HEK293 (cell line): ENCODE measurements around the gene MBD6.

Experiments used
- ATF2 ChIP-seq: fragments of 450-650 bp; formaldehyde crosslinking; IDR thresholded peaks from 2 replicates; pipeline ENCODE4 v1.5.1; 2016; ENCODE audit warnings: missing biosample characterization, missing genetic modification characterization, low read depth
- FEZF1 ChIP-seq: fragments of 450-650 bp; formaldehyde crosslinking; IDR thresholded peaks from 2 replicates; pipeline ENCODE4 v1.5.1; 2016; ENCODE audit warnings: missing biosample characterization, missing genetic modification characterization
- GFI1B ChIP-seq: fragments of 450-650 bp; formaldehyde crosslinking; IDR thresholded peaks from 2 replicates; pipeline ENCODE4 v1.5.1; 2016; ENCODE audit warnings: missing biosample characterization, missing genetic modification characterization
- GLI4 ChIP-seq: fragments of 450-650 bp; formaldehyde crosslinking; IDR thresholded peaks from 2 replicates; pipeline ENCODE4 v1.5.1; 2016; ENCODE audit warnings: missing biosample characterization, missing genetic modification characterization
- GLIS1 ChIP-seq: fragments of 450-650 bp; formaldehyde crosslinking; IDR thresholded peaks from 2 replicates; pipeline ENCODE4 v1.5.1; 2016; ENCODE audit warnings: missing biosample characterization, missing genetic modification characterization
- KLF8 ChIP-seq: fragments of 450-650 bp; formaldehyde crosslinking; IDR thresholded peaks from 2 replicates; pipeline ENCODE4 v1.5.1; 2016; ENCODE audit warnings: missing biosample characterization, missing genetic modification characterization
- PRDM2 ChIP-seq: fragments of 450-650 bp; formaldehyde crosslinking; IDR thresholded peaks from 2 replicates; pipeline ENCODE4 v1.5.1; 2016; ENCODE audit warnings: missing biosample characterization, missing genetic modification characterization, borderline replicate concordance
- REPIN1 ChIP-seq: fragments of 450-650 bp; formaldehyde crosslinking; IDR thresholded peaks from 2 replicates; pipeline ENCODE4 v1.5.1; 2017; ENCODE audit warnings: missing biosample characterization, missing genetic modification characterization, low read depth
- ZBTB48 ChIP-seq: fragments of 450-650 bp; formaldehyde crosslinking; IDR thresholded peaks from 2 replicates; pipeline ENCODE4 v1.5.1; 2016; ENCODE audit warnings: missing biosample characterization, missing genetic modification characterization
- ZFHX2 ChIP-seq: fragments of 450-650 bp; formaldehyde crosslinking; conservative IDR thresholded peaks from 2 replicates; pipeline ENCODE4 v1.5.1; 2016; ENCODE audit warnings: missing biosample characterization, missing genetic modification characterization
- ZFP3 ChIP-seq: fragments of 450-650 bp; formaldehyde crosslinking; IDR thresholded peaks from 2 replicates; pipeline ENCODE4 v1.5.1; 2016; ENCODE audit warnings: low read depth, missing biosample characterization, missing genetic modification characterization
- ZFP41 ChIP-seq: fragments of 450-650 bp; formaldehyde crosslinking; IDR thresholded peaks from 2 replicates; pipeline ENCODE4 v1.5.1; 2016; ENCODE audit warnings: missing biosample characterization, missing genetic modification characterization, borderline replicate concordance
- ZIC2 ChIP-seq: fragments of 450-650 bp; formaldehyde crosslinking; IDR thresholded peaks from 2 replicates; pipeline ENCODE4 v1.5.1; 2016; ENCODE audit warnings: missing biosample characterization, missing genetic modification characterization
- ZNF114 ChIP-seq: fragments of 450-650 bp; formaldehyde crosslinking; IDR thresholded peaks from 2 replicates; pipeline ENCODE4 v1.5.0; 2017; ENCODE audit warnings: missing biosample characterization, missing genetic modification characterization
- ZNF132 ChIP-seq: fragments of 450-650 bp; formaldehyde crosslinking; IDR thresholded peaks from 2 replicates; pipeline ENCODE4 v1.5.1; 2017; ENCODE audit warnings: missing biosample characterization, missing genetic modification characterization, borderline replicate concordance
- ZNF23 ChIP-seq: fragments of 450-650 bp; formaldehyde crosslinking; IDR thresholded peaks from 2 replicates; pipeline ENCODE4 v1.5.1; 2016; ENCODE audit warnings: missing biosample characterization, missing genetic modification characterization, borderline replicate concordance
- ZNF274 ChIP-seq, 2 experiments: fragments of 200-500 bp in 1 of 2; fragments of 450-650 bp in 1 of 2; sonication (Bioruptor generic) in 1 of 2; formaldehyde crosslinking in 1 of 2; IDR thresholded peaks; 2 replicates each; pipeline versions ENCODE4 v1.5.1 to v1.6.1; 2014 to 2016; ENCODE audit warnings: borderline replicate concordance in 1 of 2, inconsistent platforms in 1 of 2, low read length in 1 of 2, missing biosample characterization in 1 of 2, missing genetic modification characterization in 1 of 2
- ZNF341 ChIP-seq: fragments of 450-650 bp; formaldehyde crosslinking; IDR thresholded peaks from 2 replicates; pipeline ENCODE4; 2016; ENCODE audit warnings: low read depth, missing biosample characterization, missing genetic modification characterization
- ZNF585B ChIP-seq: fragments of 450-650 bp; formaldehyde crosslinking; IDR thresholded peaks from 2 replicates; pipeline ENCODE4 v1.5.1; 2016; ENCODE audit warnings: missing biosample characterization, missing genetic modification characterization
- ZNF596 ChIP-seq: fragments of 450-650 bp; IDR thresholded peaks from 2 replicates; pipeline ENCODE4 v1.5.0; 2018; ENCODE audit warnings: missing biosample characterization, mild to moderate bottlenecking, missing genetic modification characterization, moderate library complexity
- ZNF600 ChIP-seq: fragments of 450-650 bp; formaldehyde crosslinking; IDR thresholded peaks from 2 replicates; pipeline ENCODE4 v1.5.1; 2016; ENCODE audit warnings: missing biosample characterization, missing genetic modification characterization
- ZNF610 ChIP-seq: fragments of 450-650 bp; formaldehyde crosslinking; IDR thresholded peaks from 2 replicates; pipeline ENCODE4 v1.5.1; 2016; ENCODE audit warnings: missing biosample characterization, missing genetic modification characterization, borderline replicate concordance
- ZNF660 ChIP-seq: fragments of 450-650 bp; IDR thresholded peaks from 2 replicates; pipeline ENCODE4 v1.5.1; 2018; ENCODE audit warnings: missing biosample characterization, mild to moderate bottlenecking, missing genetic modification characterization
- ZNF701 ChIP-seq: fragments of 450-650 bp; formaldehyde crosslinking; IDR thresholded peaks from 2 replicates; pipeline ENCODE4 v1.5.1; 2016; ENCODE audit warnings: missing biosample characterization, missing genetic modification characterization
- ZNF747 ChIP-seq: fragments of 450-650 bp; formaldehyde crosslinking; IDR thresholded peaks from 2 replicates; pipeline ENCODE4 v1.5.1; 2016; ENCODE audit warnings: missing biosample characterization, missing genetic modification characterization
- ZNF768 ChIP-seq: fragments of 450-650 bp; formaldehyde crosslinking; IDR thresholded peaks from 2 replicates; pipeline ENCODE4 v1.5.1; 2018; ENCODE audit warnings: missing biosample characterization, mild to moderate bottlenecking, missing genetic modification characterization
- ZNF837 ChIP-seq: fragments of 450-650 bp; formaldehyde crosslinking; IDR thresholded peaks from 2 replicates; pipeline ENCODE4 v1.5.1; 2016; ENCODE audit warnings: missing biosample characterization, missing genetic modification characterization
- TF ChIP-seq, protein P1 (sequence below): fragments of 450-650 bp; formaldehyde crosslinking; IDR thresholded peaks from 2 replicates; pipeline ENCODE4 v1.5.1; 2016; ENCODE audit warnings: missing biosample characterization, missing genetic modification characterization
- TF ChIP-seq, protein P2 (sequence below): fragments of 450-650 bp; formaldehyde crosslinking; conservative IDR thresholded peaks from 2 replicates; pipeline ENCODE4 v1.5.1; 2016; ENCODE audit warnings: low read depth, missing biosample characterization, missing genetic modification characterization

Gene MBD6

GRCh38 chr12:57522887-57523705 lies 472 bp downstream of the MBD6 start (continued):
- TF ChIP-seq ZNF132 (no peak), FEZF1 (tag by site-specific recombination) (no peak), ZNF596 (no peak), ZNF660 (tag by site-specific recombination) (no peak), ZNF341 (tag by site-specific recombination) (no peak), REPIN1 (tag by site-specific recombination) (no peak), KLF8 (tag by site-specific recombination) (peak; percentile 10; the same call in 1 of the 2 replicates), GLIS1 (tag by site-specific recombination) (0 out of 2 replicates have a peak, but pooled peaks have one; percentile 7), ZNF768 (tag by site-specific recombination) (no peak), ZNF610 (tag by site-specific recombination) (no peak), ZNF701 (tag by site-specific recombination) (no peak), ZNF274 (IDR thresholded peaks at IDR 0.05; ENCODE audit: low read length) (no peak), ZNF274 (tag by site-specific recombination; IDR thresholded peaks at IDR 0.05; ENCODE audit: borderline replicate concordance) (no peak), GLI4 (tag by site-specific recombination) (no peak), ZBTB48 (tag by site-specific recombination) (no peak), ZNF837 (tag by site-specific recombination) (no peak), ZNF23 (tag by site-specific recombination) (no peak), ZNF114 (tag by site-specific recombination) (no peak), GFI1B (tag by site-specific recombination) (no peak), ZFHX2 (tag by site-specific recombination) (peak; percentile 93), ZNF747 (no peak), ZNF600 (tag by site-specific recombination) (0 out of 2 replicates have a peak, but pooled peaks have one; percentile 32), ZFP3 (no peak), ZFP41 (tag by site-specific recombination) (no peak), ZNF585B (tag by site-specific recombination) (no peak), PRDM2 (tag by site-specific recombination) (no peak), ATF2 (tag by site-specific recombination) (no peak), ZIC2 (tag by site-specific recombination) (peak; percentile 38; the same call in 1 of the 2 replicates)
- TF ChIP-seq, protein P1, sequence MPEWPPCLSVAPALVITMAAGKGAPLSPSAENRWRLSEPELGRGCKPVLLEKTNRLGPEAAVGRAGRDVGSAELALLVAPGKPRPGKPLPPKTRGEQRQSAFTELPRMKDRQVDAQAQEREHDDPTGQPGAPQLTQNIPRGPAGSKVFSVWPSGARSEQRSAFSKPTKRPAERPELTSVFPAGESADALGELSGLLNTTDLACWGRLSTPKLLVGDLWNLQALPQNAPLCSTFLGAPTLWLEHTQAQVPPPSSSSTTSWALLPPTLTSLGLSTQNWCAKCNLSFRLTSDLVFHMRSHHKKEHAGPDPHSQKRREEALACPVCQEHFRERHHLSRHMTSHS (tag by site-specific recombination): no peak
- TF ChIP-seq, protein P2, sequence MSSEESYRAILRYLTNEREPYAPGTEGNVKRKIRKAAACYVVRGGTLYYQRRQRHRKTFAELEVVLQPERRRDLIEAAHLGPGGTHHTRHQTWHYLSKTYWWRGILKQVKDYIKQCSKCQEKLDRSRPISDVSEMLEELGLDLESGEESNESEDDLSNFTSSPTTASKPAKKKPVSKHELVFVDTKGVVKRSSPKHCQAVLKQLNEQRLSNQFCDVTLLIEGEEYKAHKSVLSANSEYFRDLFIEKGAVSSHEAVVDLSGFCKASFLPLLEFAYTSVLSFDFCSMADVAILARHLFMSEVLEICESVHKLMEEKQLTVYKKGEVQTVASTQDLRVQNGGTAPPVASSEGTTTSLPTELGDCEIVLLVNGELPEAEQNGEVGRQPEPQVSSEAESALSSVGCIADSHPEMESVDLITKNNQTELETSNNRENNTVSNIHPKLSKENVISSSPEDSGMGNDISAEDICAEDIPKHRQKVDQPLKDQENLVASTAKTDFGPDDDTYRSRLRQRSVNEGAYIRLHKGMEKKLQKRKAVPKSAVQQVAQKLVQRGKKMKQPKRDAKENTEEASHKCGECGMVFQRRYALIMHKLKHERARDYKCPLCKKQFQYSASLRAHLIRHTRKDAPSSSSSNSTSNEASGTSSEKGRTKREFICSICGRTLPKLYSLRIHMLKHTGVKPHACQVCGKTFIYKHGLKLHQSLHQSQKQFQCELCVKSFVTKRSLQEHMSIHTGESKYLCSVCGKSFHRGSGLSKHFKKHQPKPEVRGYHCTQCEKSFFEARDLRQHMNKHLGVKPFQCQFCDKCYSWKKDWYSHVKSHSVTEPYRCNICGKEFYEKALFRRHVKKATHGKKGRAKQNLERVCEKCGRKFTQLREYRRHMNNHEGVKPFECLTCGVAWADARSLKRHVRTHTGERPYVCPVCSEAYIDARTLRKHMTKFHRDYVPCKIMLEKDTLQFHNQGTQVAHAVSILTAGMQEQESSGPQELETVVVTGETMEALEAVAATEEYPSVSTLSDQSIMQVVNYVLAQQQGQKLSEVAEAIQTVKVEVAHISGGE (tag by site-specific recombination): no peak
